A549 treated with ZK216348 at 1 μM for 4 hours (cell line): ENCODE data around the gene MLNR. TPM values are rescaled to one million over a fixed set of nuclear protein-coding genes. Genes with fewer than 3 reads are reported as not detected.

Experiments
- total RNA-seq: library from RNA; stranded (reverse); fragments of 200-300 nt; extraction: Qiagen RNA extraction; gene quantifications from 5 replicates; pipeline ENCODE4 v1.2.3, GENCODE V29; 2022; ENCODE audit warnings: low read depth

MLNR gene, protein sequence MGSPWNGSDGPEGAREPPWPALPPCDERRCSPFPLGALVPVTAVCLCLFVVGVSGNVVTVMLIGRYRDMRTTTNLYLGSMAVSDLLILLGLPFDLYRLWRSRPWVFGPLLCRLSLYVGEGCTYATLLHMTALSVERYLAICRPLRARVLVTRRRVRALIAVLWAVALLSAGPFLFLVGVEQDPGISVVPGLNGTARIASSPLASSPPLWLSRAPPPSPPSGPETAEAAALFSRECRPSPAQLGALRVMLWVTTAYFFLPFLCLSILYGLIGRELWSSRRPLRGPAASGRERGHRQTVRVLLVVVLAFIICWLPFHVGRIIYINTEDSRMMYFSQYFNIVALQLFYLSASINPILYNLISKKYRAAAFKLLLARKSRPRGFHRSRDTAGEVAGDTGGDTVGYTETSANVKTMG
- total RNA-seq: 0.29 to 0.89 TPM (median 0.76 TPM) in 5 replicates

DNA sequence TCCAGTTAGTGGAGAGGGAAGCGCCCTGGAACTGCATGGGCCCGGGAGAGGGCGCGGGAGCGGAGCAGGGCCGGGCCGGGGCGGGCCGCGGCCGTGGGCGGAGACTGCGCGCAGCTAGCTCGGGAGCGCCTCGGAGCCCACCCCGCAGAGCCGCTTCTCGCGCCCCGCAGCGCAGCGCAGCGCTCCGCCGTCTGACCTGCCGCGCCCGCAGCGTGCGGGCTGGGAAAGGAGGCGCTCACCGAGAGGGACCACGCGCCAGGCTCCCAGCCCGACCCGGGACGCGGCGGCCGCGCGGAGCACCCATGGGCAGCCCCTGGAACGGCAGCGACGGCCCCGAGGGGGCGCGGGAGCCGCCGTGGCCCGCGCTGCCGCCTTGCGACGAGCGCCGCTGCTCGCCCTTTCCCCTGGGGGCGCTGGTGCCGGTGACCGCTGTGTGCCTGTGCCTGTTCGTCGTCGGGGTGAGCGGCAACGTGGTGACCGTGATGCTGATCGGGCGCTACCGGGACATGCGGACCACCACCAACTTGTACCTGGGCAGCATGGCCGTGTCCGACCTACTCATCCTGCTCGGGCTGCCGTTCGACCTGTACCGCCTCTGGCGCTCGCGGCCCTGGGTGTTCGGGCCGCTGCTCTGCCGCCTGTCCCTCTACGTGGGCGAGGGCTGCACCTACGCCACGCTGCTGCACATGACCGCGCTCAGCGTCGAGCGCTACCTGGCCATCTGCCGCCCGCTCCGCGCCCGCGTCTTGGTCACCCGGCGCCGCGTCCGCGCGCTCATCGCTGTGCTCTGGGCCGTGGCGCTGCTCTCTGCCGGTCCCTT lies at the start of gene MLNR:
MLNR (plus strand) TSS at position 303 of the 820 bp plus-strand sequence; CDS start at position 303, 0 bp downstream.

DNA sequence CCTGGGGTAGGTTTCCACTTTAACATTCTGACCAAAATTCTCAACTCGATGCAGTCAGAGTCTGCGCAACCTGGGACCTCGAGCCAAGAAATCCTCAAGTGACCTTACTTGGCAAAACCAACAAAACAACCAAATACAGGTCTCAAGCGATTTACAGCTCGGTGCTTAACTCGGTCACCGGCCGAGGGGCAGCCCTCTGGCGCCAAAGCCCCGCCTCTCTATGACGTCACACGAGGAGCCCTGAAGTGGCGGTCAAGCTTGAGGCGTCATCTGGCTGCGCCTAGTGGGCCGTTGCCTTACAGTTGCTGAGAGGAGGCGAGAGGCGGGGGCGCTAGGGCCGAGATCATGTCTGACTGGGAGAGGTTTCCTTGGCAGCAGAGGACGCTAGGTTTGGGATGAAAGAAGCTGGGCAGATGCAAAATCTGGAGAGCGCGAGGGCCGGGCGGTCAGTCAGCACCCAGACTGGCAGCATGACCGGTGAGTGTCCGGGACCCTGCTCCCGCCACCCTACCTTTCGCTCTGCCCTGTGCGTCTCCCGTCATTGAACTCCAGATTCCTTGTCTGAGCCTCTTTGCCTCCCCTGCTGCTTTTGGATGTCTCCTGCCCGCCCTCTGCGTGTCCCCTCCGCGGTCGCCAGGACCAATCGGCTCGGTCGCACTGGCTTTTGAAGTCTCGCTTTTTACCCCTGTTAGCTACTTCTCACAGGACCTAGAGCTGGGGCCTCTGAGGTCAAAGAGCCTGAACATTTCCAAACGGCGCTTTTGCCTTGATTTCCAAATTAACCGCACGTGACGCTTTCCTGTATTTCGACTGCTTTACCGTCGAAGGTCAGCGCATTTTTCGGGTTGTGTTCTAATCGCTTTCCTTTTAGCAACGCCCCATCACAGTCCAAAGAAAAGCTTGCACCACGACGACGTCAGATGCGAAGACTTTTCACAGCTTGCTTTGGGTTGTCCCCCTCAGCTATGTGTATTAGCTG lies 27.8 kb downstream of the MLNR start, which contains the start of gene CDADC1:
CDADC1 (plus strand) TSS at position 283 of the 979 bp plus-strand sequence; CDS start at position 396, 113 bp downstream.

Other genes with a start within 250 kb of the MLNR start
- gene FNDC3A, start 244.4 kb upstream of the MLNR start, total RNA-seq: 11.5 to 24.7 TPM (median 22.2 TPM) in 5 replicates
- gene CDADC1, start 27.6 kb downstream of the MLNR start, total RNA-seq: 6.7 to 10.6 TPM (median 7.7 TPM) in 5 replicates
- 1.7 to 2.8 TPM (median 2.1 TPM) in 5 replicates for gene CAB39L, start 223.7 kb downstream of the MLNR start, total RNA-seq
- 1.2 to 2.4 TPM (median 1.9 TPM) in 5 replicates for gene SETDB2, start 223.9 kb downstream of the MLNR start, total RNA-seq